GM12873 (cell line): Measurements from ENCODE around the gene KNSTRN.

Experiments used
- TF ChIP-seq, protein P1 (sequence below): IDR thresholded peaks from 2 replicates; pipeline ENCODE4 v1.5.1; 2012; ENCODE audit warnings: low read depth, mild to moderate bottlenecking, moderate library complexity, low read length, control low read depth; ENCODE audit not compliant: insufficient read depth; ENCODE audit errors: missing control alignments

KNSTRN gene

GRCh38 chr15:40436892-40437751 is 54.6 kb downstream of the KNSTRN start:
- TF ChIP-seq, protein P1, sequence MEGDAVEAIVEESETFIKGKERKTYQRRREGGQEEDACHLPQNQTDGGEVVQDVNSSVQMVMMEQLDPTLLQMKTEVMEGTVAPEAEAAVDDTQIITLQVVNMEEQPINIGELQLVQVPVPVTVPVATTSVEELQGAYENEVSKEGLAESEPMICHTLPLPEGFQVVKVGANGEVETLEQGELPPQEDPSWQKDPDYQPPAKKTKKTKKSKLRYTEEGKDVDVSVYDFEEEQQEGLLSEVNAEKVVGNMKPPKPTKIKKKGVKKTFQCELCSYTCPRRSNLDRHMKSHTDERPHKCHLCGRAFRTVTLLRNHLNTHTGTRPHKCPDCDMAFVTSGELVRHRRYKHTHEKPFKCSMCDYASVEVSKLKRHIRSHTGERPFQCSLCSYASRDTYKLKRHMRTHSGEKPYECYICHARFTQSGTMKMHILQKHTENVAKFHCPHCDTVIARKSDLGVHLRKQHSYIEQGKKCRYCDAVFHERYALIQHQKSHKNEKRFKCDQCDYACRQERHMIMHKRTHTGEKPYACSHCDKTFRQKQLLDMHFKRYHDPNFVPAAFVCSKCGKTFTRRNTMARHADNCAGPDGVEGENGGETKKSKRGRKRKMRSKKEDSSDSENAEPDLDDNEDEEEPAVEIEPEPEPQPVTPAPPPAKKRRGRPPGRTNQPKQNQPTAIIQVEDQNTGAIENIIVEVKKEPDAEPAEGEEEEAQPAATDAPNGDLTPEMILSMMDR = no peak

- TF ChIP-seq, protein P1 = no peak
These were observed 55.5 kb downstream of the KNSTRN start for GRCh38 chr15:40437752-40438687.

DNA sequence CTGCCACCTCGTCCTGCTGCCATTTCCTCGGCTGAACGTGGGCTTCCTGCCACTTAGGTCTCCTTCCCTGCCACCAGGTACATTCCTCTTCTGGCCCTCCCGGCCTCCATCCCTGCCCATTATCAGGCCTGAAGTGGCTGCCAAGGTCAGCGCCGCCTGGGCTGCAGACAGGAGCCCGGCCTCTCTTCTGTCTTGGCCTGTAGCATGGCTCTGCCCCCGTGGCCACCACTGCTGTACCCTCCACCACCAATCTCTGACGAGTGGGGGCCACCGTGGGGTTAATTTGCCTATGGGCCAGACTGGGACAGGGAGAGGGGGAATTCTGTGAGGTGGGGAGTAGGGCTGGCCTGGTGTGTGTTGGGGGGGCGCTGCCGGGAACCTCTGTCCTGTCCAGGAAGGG is 56.2 kb downstream of the KNSTRN start:
- TF ChIP-seq, protein P1 = no peak

GRCh38 chr15:40439461-40439959 is 57.0 kb downstream of the KNSTRN start:
- TF ChIP-seq, protein P1 = no peak

DNA sequence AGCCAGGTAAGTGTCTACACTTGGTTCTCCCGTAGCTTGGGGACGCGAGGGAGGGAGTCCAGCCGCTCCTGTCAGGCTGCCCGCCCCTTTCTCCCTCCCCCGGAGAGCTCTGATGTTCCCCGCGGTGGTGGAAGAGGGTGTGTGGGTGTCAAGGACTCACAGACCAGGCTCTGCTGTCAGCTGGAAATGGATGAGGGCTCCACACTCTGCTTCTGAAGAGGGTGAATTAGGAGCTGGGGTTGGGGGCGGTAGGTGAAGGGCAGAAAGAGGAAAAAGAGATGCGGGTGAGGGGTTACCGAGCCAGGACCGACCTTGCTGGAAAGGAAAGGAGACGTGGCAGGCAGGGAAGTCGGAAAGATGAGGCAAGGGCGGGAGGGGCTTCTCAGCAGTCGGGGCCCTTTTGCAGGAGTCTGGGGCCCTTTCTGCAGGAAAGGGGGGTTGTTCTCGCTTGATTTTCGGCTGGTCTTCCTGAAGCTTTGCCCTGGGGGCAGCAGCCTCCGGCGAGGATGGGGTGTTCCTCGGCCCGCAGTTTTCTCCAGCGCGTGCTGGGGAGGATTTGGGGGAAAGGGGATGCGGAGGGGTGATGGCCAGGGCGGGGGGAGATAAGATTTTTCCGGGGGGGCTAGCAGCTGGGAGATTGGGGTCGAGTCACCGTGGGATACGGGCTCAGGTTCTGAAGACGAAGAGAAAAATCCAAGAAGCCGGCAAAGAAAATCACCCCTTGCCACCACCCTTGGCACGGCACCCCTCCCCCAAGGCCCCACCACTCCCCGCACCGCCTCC is 57.6 kb downstream of the KNSTRN start:
- TF ChIP-seq, protein P1 = no peak

DNA sequence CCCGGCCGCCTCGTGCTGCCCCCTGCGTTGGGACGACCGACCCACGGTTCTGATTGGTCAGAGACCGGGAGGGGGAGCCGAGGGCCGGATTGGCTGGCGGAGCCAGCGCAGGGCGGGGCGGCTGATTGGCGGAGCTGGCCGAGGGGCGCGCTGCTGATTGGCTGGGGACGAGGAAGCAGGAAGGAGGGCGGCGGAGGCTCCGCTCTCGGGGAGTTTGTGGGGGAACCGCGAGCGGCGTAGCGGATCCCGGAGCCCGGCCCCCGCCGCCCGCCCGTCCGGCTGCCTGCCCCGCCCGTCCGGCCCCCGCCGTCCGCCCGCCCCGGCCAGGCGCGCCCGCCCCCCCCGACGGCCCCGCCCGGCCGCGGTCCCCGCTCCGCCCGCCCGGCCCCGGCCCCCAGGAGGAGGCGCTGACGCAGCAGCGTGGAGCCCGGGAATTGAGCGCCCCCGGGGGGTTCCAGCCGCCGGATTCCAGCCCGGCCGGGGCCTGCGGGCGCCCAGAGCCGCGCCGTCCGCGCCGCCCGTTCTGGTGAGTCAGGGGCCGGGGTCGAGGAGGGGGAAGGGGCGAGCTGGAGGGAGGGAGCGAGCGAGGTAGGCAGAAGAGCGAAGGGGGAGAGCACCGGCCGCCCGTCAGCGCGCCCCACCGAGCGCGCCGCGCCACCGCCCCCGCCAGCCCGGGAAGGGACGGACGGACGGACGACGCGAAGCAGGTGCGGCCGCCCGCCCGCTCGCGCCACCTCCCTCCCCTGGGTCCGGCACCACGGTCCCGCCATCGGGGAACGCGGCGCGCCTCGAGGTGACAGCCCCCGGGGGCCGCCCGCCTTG is 58.4 kb downstream of the KNSTRN start, which contains the start of gene BAHD1:
Gene BAHD1, plus strand, starts transcription at position 211 of the 822 bp plus-strand sequence. CDS start 17,512 bp downstream, outside the sequence.
- TF ChIP-seq, protein P1 = no peak
